ENCODE data around the gene NECAB2. TPM values are rescaled to one million over a fixed set of nuclear protein-coding genes. Genes with fewer than 3 reads are reported as not detected.

The NECAB2 gene
- total and polyA plus RNA-seq, 8 donors: 0.46 to 11.2 (median 1.7) TPM; not detected in 3

DNA sequence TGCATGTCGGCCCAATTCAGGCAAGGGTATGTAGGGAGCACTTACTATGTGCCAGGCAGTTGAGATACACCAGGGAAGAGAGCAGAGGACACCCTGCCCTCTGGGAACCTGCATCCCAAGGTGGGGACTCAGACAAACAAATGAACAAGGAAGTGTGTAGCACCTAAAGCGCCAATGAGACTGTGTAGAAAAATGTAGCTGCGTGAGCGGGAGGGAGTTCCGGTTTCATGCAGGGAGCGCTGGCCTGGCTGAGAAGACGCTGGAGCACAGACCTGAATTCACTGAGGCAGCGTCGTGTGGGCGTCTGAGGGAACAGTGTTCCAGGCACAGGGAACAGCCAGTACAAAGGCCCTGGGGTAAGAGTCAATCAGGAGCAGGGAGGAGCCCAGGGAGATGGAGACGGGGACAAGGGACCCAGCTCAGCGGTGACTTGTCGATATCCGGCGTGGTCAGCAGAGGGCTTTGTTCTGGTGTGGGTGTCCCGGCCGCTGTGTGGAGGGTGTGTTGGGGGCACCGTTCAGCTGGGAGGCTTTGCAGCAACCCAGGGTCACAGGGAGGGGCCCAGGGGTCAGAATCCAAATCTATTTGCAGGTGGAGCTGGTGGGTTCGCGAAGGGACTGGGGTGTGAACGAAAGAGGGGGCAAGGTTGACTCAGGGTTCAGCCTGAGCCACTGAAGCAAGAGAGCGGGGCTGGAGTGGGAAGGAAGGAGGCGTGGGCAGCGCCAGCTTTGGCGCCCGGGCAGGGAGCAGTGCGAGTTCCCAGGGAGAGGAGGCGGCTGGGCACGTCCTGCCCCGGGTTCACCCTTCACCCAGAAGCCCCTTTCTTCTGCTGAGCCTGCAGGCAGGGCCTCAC, 32.8 kb upstream of the NECAB2 start:
- no peak overlapping the region for H3K4me3 ChIP-seq
- no peak overlapping the region for H3K27ac ChIP-seq
- H3K27me3 ChIP-seq: no peaks in the 10 kb centered on the region
- H3K36me3 ChIP-seq: peaks cover 0 to 10% (median 0%) of the 10 kb centered on the region in 4 donors
- H3K4me1 ChIP-seq: no peaks in the 10 kb centered on the region
- WGBS, 5 donors: 77 to 83% (median 80%) methylated on average over 30 of the region's 30 CpGs
- DNase-seq: no peak
- no peaks in the 10 kb centered on the region for H3K9me3 ChIP-seq
- TF ChIP-seq POLR2A (IDR thresholded peaks at IDR 0.05) (no peak), POLR2AphosphoS5 (IDR thresholded peaks at IDR 0.05) (no peak), EP300 (IDR thresholded peaks at IDR 0.05) (no peak)
- TF ChIP-seq, protein P1, sequence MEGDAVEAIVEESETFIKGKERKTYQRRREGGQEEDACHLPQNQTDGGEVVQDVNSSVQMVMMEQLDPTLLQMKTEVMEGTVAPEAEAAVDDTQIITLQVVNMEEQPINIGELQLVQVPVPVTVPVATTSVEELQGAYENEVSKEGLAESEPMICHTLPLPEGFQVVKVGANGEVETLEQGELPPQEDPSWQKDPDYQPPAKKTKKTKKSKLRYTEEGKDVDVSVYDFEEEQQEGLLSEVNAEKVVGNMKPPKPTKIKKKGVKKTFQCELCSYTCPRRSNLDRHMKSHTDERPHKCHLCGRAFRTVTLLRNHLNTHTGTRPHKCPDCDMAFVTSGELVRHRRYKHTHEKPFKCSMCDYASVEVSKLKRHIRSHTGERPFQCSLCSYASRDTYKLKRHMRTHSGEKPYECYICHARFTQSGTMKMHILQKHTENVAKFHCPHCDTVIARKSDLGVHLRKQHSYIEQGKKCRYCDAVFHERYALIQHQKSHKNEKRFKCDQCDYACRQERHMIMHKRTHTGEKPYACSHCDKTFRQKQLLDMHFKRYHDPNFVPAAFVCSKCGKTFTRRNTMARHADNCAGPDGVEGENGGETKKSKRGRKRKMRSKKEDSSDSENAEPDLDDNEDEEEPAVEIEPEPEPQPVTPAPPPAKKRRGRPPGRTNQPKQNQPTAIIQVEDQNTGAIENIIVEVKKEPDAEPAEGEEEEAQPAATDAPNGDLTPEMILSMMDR (IDR thresholded peaks at IDR 0.05): no peak
- intact Hi-C loops (cut with DNase I; ENCODE audit: low total_unique reads): no loop called here

DNA sequence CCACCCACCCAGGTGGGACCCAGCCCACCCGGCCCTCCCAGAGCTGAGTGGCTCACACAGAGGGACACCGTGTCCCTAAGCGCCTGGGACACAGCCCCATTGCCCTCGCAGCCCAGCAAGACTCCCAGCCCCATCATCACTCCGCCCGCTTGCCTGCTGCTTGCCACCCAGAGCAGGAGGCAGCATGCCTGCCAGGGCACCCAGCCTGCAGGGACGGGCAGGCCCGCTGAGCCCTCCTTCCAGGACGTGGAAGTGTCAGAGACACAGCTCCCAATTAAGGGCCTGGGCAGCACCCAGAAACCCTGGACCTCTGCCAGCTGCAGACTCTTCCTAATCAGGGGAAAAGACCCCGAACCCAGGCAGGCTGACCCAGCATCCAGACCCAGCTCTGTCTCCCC, 32.2 kb upstream of the NECAB2 start:
- 55 to 84% (median 74%) methylated on average over 2 to 10 of the region's 10 CpGs for whole genome bisulfite sequencing, 5 donors
- Histone ChIP-seq H3K27me3 (no peaks in the 10 kb centered on the region), H3K4me1 (no peaks in the 10 kb centered on the region), H3K9me3 (no peaks in the 10 kb centered on the region), H3K27ac (no peak overlapping the region), H3K36me3 (peaks cover 0 to 10% (median 0%) of the 10 kb centered on the region in 4 donors), H3K4me3 (no peak overlapping the region)
- intact Hi-C loops (cut with DNase I; ENCODE audit: low total_unique reads): no loop called here
- DNase-seq: no peak
- TF ChIP-seq, protein P1 (IDR thresholded peaks at IDR 0.05): no peak
- TF ChIP-seq POLR2A (IDR thresholded peaks at IDR 0.05) (no peak), POLR2AphosphoS5 (IDR thresholded peaks at IDR 0.05) (no peak), EP300 (IDR thresholded peaks at IDR 0.05) (no peak)

DNA sequence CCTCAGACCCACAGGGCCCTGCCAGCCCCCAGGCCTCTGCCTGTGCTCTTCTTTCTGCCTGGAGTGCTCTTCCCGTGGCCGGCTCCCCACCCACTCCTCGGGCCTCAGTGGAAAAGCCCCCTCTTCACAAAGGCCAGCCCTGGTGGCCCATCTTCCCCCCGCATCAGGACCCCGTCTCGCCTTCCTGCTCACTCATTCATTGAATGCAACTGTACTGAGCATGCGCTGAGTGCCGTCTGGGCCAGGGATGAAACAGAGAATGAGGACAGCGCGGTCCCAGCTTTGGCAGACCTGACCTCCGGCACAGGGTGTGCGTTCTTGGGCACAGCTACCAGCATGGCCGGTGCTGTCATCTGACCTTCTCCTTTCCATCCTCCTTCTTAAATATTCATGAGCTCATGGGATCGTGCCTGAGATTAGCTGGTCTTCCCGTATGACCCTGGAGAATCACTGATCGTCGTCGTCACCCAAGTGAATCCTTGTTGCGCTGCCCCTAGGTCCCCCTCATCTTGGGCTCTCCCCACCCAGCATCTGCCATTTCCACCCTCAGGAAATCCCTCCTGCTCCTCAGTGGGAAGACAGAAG, 31.4 kb upstream of the NECAB2 start:
- 88 to 95% (median 91%) methylated on average over 18 to 19 of the region's 19 CpGs for WGBS, 5 donors
- intact Hi-C loops (cut with DNase I; ENCODE audit: low total_unique reads): no loop called here

DNA sequence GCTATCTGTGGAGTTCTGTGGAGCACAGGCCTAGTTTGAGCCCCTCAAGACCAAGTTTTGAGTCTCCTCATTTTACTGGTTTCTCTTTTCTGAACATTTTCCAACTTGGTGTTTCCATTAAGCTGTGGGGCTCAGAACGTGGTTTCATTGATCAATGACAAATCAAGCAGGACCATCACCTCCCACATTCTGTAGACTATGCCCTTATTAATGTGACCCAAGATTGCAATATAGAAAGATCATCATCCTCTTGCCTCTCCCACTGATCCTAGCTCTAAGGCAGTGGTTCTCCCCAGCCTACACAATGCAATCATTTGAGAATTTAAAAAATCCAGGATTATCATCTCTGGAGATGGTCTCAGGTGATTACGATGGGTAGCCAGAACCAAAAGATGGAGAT, 30.8 kb upstream of the NECAB2 start:
- H3K27ac ChIP-seq: no peak overlapping the region
- 89 to 96% (median 93%) methylated on average over 2 of the region's 2 CpGs for WGBS, 5 donors
- TF ChIP-seq EP300 (IDR thresholded peaks at IDR 0.05) (no peak), POLR2AphosphoS5 (IDR thresholded peaks at IDR 0.05) (no peak), POLR2A (IDR thresholded peaks at IDR 0.05) (no peak)
- TF ChIP-seq, protein P1 (IDR thresholded peaks at IDR 0.05): no peak
- peaks cover 0 to 5% (median 0%) of the 10 kb centered on the region in 4 donors for H3K4me1 ChIP-seq
- DNase-seq: no peak
- no peak overlapping the region for H3K4me3 ChIP-seq
- peaks cover 0 to 10% (median 0%) of the 10 kb centered on the region in 4 donors for H3K36me3 ChIP-seq
- H3K9me3 ChIP-seq: no peaks in the 10 kb centered on the region
- intact Hi-C loops (cut with DNase I; ENCODE audit: low total_unique reads): no loop called here
- H3K27me3 ChIP-seq: no peaks in the 10 kb centered on the region

More for the DNA sequence above, 31.4 kb upstream of the NECAB2 start:
- no peak for DNase-seq
- Histone ChIP-seq H3K4me3 (no peak overlapping the region), H3K4me1 (no peaks in the 10 kb centered on the region), H3K36me3 (peaks cover 0 to 10% (median 0%) of the 10 kb centered on the region in 4 donors), H3K27ac (no peak overlapping the region), H3K9me3 (no peaks in the 10 kb centered on the region), H3K27me3 (no peaks in the 10 kb centered on the region)
- no peak for TF ChIP-seq POLR2AphosphoS5 (IDR thresholded peaks at IDR 0.05)
- TF ChIP-seq, protein P1 (IDR thresholded peaks at IDR 0.05): no peak
- no peak for TF ChIP-seq POLR2A (IDR thresholded peaks at IDR 0.05)
- TF ChIP-seq EP300 (IDR thresholded peaks at IDR 0.05): no peak

Data from stomach (tissue), 9 donors.